Endothelial cell of umbilical vein (primary cell): Measurements from ENCODE around the gene AMH.

Experiments
- EZH2 ChIP-seq: IDR thresholded peaks from 2 replicates; pipeline ENCODE4 v1.6.1; 2012; ENCODE audit warnings: borderline replicate concordance, low read depth, mild to moderate bottlenecking, moderate library complexity, low read length, inconsistent platforms; ENCODE audit not compliant: severe bottlenecking
- FOS ChIP-seq: IDR thresholded peaks from 2 replicates; pipeline ENCODE4 v1.6.1; 2011; ENCODE audit warnings: mild to moderate bottlenecking, low read length, moderate library complexity, borderline replicate concordance; ENCODE audit not compliant: insufficient read depth
- POLR2AphosphoS5 ChIP-seq: IDR thresholded peaks from 2 replicates; pipeline ENCODE4 v1.6.1; 2012; ENCODE audit warnings: low read depth, mild to moderate bottlenecking, control low read depth, low read length, moderate library complexity; ENCODE audit not compliant: insufficient read depth
- TF ChIP-seq, protein P1 (sequence below), 2 donors: IDR thresholded peaks; 1 replicate in 1 of 2; 2 replicates in 1 of 2; pipeline ENCODE4 v1.5.1; 2011; ENCODE audit warnings: low read length in 2 of 2, mild to moderate bottlenecking in 2 of 2, moderate library complexity in 2 of 2, control low read depth in 1 of 2, inconsistent platforms in 1 of 2, low read depth in 1 of 2; ENCODE audit not compliant: insufficient read depth in 1 of 2; ENCODE audit errors: extremely low read depth in 1 of 2
- TF ChIP-seq, protein P2 (sequence below): IDR thresholded peaks from 2 replicates; pipeline ENCODE4 v1.6.1; 2011; ENCODE audit not compliant: insufficient read depth, insufficient read length

DNA sequence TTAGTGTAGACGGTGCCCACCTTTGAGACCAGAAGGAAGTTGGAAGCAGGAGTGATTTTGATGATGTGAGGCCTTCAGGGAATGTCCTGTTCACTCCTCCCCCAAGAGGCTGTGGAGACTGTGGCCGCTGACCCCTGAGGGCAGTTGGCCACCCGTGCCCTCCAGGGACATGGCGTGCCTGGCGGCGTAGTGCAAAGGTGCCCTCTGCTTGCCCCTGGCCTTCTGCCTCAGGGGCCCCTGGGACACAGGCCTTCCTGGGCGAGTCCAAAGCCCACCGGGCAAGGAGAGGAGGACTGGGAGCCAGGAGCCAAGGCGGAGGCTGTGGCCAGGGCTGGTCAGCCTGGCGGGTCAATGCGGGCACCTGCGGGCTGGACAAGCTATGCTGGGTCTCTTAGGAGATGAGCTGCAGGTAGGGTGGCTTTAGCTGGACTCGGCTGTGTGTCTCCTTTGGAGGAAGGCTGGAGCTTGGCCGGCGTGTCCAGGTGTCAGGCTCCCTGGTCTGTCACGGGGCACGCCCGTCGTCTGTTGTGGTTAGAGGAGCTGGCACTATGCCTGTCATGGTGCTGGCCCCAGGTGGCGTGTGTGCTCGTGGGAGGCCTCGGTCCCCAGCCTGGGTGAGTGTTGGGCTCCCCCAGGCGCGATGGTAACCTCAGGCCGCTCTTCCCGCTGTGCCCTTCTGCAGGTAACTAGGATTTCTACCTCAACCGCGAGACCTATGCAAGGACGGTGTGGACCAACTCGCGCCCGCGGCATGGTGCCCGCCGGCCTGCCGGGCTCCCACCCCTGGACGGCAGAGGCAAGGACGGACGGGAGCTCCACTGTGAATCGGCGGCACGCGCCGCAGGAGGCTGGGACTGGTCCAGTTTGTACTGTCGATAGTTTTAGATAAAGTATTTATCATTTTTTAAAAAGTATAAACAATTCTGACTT is 19.8 kb upstream of the AMH start:
- TF ChIP-seq EZH2 (no peak), FOS (no peak), POLR2AphosphoS5 (peak; percentile 10)
- TF ChIP-seq, protein P1, sequence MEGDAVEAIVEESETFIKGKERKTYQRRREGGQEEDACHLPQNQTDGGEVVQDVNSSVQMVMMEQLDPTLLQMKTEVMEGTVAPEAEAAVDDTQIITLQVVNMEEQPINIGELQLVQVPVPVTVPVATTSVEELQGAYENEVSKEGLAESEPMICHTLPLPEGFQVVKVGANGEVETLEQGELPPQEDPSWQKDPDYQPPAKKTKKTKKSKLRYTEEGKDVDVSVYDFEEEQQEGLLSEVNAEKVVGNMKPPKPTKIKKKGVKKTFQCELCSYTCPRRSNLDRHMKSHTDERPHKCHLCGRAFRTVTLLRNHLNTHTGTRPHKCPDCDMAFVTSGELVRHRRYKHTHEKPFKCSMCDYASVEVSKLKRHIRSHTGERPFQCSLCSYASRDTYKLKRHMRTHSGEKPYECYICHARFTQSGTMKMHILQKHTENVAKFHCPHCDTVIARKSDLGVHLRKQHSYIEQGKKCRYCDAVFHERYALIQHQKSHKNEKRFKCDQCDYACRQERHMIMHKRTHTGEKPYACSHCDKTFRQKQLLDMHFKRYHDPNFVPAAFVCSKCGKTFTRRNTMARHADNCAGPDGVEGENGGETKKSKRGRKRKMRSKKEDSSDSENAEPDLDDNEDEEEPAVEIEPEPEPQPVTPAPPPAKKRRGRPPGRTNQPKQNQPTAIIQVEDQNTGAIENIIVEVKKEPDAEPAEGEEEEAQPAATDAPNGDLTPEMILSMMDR (IDR thresholded peaks at IDR 0.05; ENCODE audit: extremely low read depth in 1 of 2, insufficient read depth in 1 of 2, low read depth in 1 of 2, low read length in 2 of 2), result no peak
- TF ChIP-seq, protein P2, sequence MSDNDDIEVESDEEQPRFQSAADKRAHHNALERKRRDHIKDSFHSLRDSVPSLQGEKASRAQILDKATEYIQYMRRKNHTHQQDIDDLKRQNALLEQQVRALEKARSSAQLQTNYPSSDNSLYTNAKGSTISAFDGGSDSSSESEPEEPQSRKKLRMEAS, result no peak
